Measurements from ENCODE around the gene NBAS.
"Not testable (repeated sequence)": the region's sequence is repeated elsewhere in the genome, so short reads cannot be mapped to it uniquely, and the experiment has no call there.

The NBAS gene

GRCh38 chr2:15241201-15241600 is 319.9 kb downstream of the NBAS start:
- Histone ChIP-seq H3K36me3 (ENCODE audit: control insufficient read depth, low read depth, low read length) (no peaks in the 10 kb centered on the region), H3K9ac (ENCODE audit: low read length) (no peak overlapping the region), H3K27ac (ENCODE audit: low read length) (no peak overlapping the region), H3K9me3 (ENCODE audit: control insufficient read depth, low read depth, low read length) (no peaks in the 10 kb centered on the region), H3K27me3 (ENCODE audit: control insufficient read depth, insufficient read depth, low read length) (no peaks in the 10 kb centered on the region), H3K4me1 (ENCODE audit: control insufficient read depth, low read depth, low read length) (peaks cover 3% of the 10 kb centered on the region), H3K4me3 (ENCODE audit: low read length) (no peak overlapping the region)

- no peaks in the 10 kb centered on the region for H3K27me3 ChIP-seq (ENCODE audit: control insufficient read depth, insufficient read depth, low read length)
- H3K9ac ChIP-seq (ENCODE audit: low read length): no peak overlapping the region
- H3K4me1 ChIP-seq (ENCODE audit: control insufficient read depth, low read depth, low read length): peaks cover 3% of the 10 kb centered on the region
- H3K27ac ChIP-seq (ENCODE audit: low read length): no peak overlapping the region
- H3K9me3 ChIP-seq (ENCODE audit: control insufficient read depth, low read depth, low read length): no peaks in the 10 kb centered on the region
- no peaks in the 10 kb centered on the region for H3K36me3 ChIP-seq (ENCODE audit: control insufficient read depth, low read depth, low read length)
- H3K4me3 ChIP-seq (ENCODE audit: low read length): no peak overlapping the region
Observed at GRCh38 chr2:15238028-15238427, 323.1 kb downstream of the NBAS start.

GRCh38 chr2:15230599-15231192 is 330.4 kb downstream of the NBAS start:
- no peaks in the 10 kb centered on the region for H3K27me3 ChIP-seq (ENCODE audit: control insufficient read depth, insufficient read depth, low read length)

GRCh38 chr2:15226661-15227060 is 334.5 kb downstream of the NBAS start:
- Histone ChIP-seq H3K27me3 (ENCODE audit: control insufficient read depth, insufficient read depth, low read length) (no peaks in the 10 kb centered on the region), H3K36me3 (ENCODE audit: control insufficient read depth, low read depth, low read length) (no peaks in the 10 kb centered on the region), H3K9me3 (ENCODE audit: control insufficient read depth, low read depth, low read length) (no peaks in the 10 kb centered on the region), H3K4me3 (ENCODE audit: low read length) (no peak overlapping the region), H3K9ac (ENCODE audit: low read length) (no peak overlapping the region), H3K4me1 (ENCODE audit: control insufficient read depth, low read depth, low read length) (no peaks in the 10 kb centered on the region), H3K27ac (ENCODE audit: low read length) (no peak overlapping the region)

More at GRCh38 chr2:15230599-15231192, 330.4 kb downstream of the NBAS start:
- H3K9ac ChIP-seq (ENCODE audit: low read length): no peak overlapping the region
- H3K4me3 ChIP-seq (ENCODE audit: low read length): no peak overlapping the region
- no peaks in the 10 kb centered on the region for H3K36me3 ChIP-seq (ENCODE audit: control insufficient read depth, low read depth, low read length)
- H3K27ac ChIP-seq (ENCODE audit: low read length): no peak overlapping the region
- no peaks in the 10 kb centered on the region for H3K4me1 ChIP-seq (ENCODE audit: control insufficient read depth, low read depth, low read length)
- H3K9me3 ChIP-seq (ENCODE audit: control insufficient read depth, low read depth, low read length): no peaks in the 10 kb centered on the region

GRCh38 chr2:15225131-15225530 is 336.0 kb downstream of the NBAS start:
- H3K9me3 ChIP-seq (ENCODE audit: control insufficient read depth, low read depth, low read length): peaks cover 5% of the 10 kb centered on the region
- H3K27me3 ChIP-seq (ENCODE audit: control insufficient read depth, insufficient read depth, low read length): no peaks in the 10 kb centered on the region
- no peak overlapping the region for H3K9ac ChIP-seq (ENCODE audit: low read length)
- no peaks in the 10 kb centered on the region for H3K36me3 ChIP-seq (ENCODE audit: control insufficient read depth, low read depth, low read length)
- no peak overlapping the region for H3K27ac ChIP-seq (ENCODE audit: low read length)
- no peaks in the 10 kb centered on the region for H3K4me1 ChIP-seq (ENCODE audit: control insufficient read depth, low read depth, low read length)
- no peak overlapping the region for H3K4me3 ChIP-seq (ENCODE audit: low read length)

DNA sequence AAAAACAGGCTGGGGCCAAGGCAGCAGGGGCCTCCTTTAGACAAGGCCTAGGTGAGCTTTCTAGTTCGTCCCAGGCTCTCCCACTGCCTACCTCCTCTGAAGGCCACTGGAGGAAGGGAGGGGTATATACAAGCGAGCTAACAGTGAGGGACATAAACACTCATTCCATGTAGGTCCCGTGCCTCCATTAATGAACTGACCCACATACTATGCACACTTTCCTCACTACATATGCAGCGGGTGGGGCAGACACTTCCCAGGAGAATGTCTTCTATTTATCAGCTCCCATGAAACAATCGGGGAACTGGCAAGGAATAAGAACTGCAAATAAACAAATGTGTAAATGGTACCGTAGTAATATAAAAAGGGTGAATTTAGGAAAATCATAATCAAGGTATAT is 336.5 kb downstream of the NBAS start:
- no peaks in the 10 kb centered on the region for H3K36me3 ChIP-seq (ENCODE audit: control insufficient read depth, low read depth, low read length)
- no peak overlapping the region for H3K27ac ChIP-seq (ENCODE audit: low read length)
- peaks cover 5% of the 10 kb centered on the region for H3K9me3 ChIP-seq (ENCODE audit: control insufficient read depth, low read depth, low read length)
- H3K27me3 ChIP-seq (ENCODE audit: control insufficient read depth, insufficient read depth, low read length): no peaks in the 10 kb centered on the region
- H3K9ac ChIP-seq (ENCODE audit: low read length): no peak overlapping the region
- no peak overlapping the region for H3K4me3 ChIP-seq (ENCODE audit: low read length)
- H3K4me1 ChIP-seq (ENCODE audit: control insufficient read depth, low read depth, low read length): no peaks in the 10 kb centered on the region

GRCh38 chr2:15223887-15224286 is 337.2 kb downstream of the NBAS start:
- no peak overlapping the region for H3K9ac ChIP-seq (ENCODE audit: low read length)
- peaks cover 5% of the 10 kb centered on the region for H3K9me3 ChIP-seq (ENCODE audit: control insufficient read depth, low read depth, low read length)
- no peak overlapping the region for H3K27ac ChIP-seq (ENCODE audit: low read length)
- H3K36me3 ChIP-seq (ENCODE audit: control insufficient read depth, low read depth, low read length): no peaks in the 10 kb centered on the region
- H3K4me1 ChIP-seq (ENCODE audit: control insufficient read depth, low read depth, low read length): no peaks in the 10 kb centered on the region
- no peak overlapping the region for H3K4me3 ChIP-seq (ENCODE audit: low read length)
- no peaks in the 10 kb centered on the region for H3K27me3 ChIP-seq (ENCODE audit: control insufficient read depth, insufficient read depth, low read length)

- H3K27ac ChIP-seq (ENCODE audit: low read length): no peak overlapping the region
- no peak overlapping the region for H3K9ac ChIP-seq (ENCODE audit: low read length)
- peaks cover 5% of the 10 kb centered on the region for H3K9me3 ChIP-seq (ENCODE audit: control insufficient read depth, low read depth, low read length)
- H3K4me3 ChIP-seq (ENCODE audit: low read length): no peak overlapping the region
- no peaks in the 10 kb centered on the region for H3K27me3 ChIP-seq (ENCODE audit: control insufficient read depth, insufficient read depth, low read length)
- H3K4me1 ChIP-seq (ENCODE audit: control insufficient read depth, low read depth, low read length): no peaks in the 10 kb centered on the region
- no peaks in the 10 kb centered on the region for H3K36me3 ChIP-seq (ENCODE audit: control insufficient read depth, low read depth, low read length)
Observed at GRCh38 chr2:15222856-15223255, 338.3 kb downstream of the NBAS start.

DNA sequence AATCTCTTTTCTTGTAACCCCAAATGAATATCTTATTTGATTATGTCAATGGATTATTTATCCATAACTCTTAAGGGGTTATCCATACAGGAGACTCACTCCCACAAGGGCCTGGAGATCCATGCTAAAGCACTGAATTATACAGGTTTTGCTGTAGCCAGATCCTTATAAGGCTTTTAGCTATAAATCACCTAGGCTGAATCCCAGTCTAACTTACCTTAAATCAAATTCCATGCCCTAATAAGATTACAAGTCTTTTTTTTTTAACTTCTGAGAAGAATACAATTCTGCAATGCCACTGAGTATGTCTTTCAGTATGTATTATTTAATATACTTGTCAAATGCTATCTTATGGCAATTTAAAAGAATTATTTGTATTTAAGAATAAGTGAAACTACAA is 340.5 kb downstream of the NBAS start:
- Histone ChIP-seq H3K9ac (ENCODE audit: low read length) (no peak overlapping the region), H3K27ac (ENCODE audit: low read length) (no peak overlapping the region), H3K9me3 (ENCODE audit: control insufficient read depth, low read depth, low read length) (peaks cover 5% of the 10 kb centered on the region), H3K36me3 (ENCODE audit: control insufficient read depth, low read depth, low read length) (no peaks in the 10 kb centered on the region), H3K4me3 (ENCODE audit: low read length) (no peak overlapping the region), H3K27me3 (ENCODE audit: control insufficient read depth, insufficient read depth, low read length) (no peaks in the 10 kb centered on the region), H3K4me1 (ENCODE audit: control insufficient read depth, low read depth, low read length) (no peaks in the 10 kb centered on the region)

- Histone ChIP-seq H3K9me3 (ENCODE audit: control insufficient read depth, low read depth, low read length) (peaks cover 5% of the 10 kb centered on the region), H3K4me3 (ENCODE audit: low read length) (no peak overlapping the region), H3K4me1 (ENCODE audit: control insufficient read depth, low read depth, low read length) (no peaks in the 10 kb centered on the region), H3K27ac (ENCODE audit: low read length) (no peak overlapping the region), H3K36me3 (ENCODE audit: control insufficient read depth, low read depth, low read length) (no peaks in the 10 kb centered on the region), H3K27me3 (ENCODE audit: control insufficient read depth, insufficient read depth, low read length) (no peaks in the 10 kb centered on the region), H3K9ac (ENCODE audit: low read length) (no peak overlapping the region)
Observed at GRCh38 chr2:15218423-15219086, 342.6 kb downstream of the NBAS start.

DNA sequence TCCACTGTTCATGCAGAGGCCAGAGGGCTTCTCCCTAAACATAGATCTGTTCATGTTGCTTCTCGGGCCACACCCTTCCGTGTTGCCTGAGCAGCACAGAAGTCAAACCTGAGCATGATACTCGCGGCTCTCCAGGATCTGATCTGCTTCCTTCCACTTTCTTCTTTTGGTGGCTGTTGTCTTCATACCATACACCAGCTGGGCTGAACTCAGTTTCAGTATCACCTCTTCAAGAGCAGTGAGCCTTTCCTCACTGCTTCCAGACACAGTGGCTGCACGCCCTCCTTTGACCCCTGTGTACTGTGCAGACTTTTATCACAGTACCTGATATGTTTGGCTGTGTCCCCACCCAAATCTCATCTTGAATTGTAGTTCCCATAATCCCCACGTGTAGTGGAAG is 348.9 kb downstream of the NBAS start:
- Histone ChIP-seq H3K27ac (ENCODE audit: low read length) (no peak overlapping the region), H3K4me3 (ENCODE audit: low read length) (no peak overlapping the region), H3K9me3 (ENCODE audit: control insufficient read depth, low read depth, low read length) (no peaks in the 10 kb centered on the region), H3K9ac (ENCODE audit: low read length) (no peak overlapping the region), H3K36me3 (ENCODE audit: control insufficient read depth, low read depth, low read length) (no peaks in the 10 kb centered on the region), H3K4me1 (ENCODE audit: control insufficient read depth, low read depth, low read length) (no peaks in the 10 kb centered on the region), H3K27me3 (ENCODE audit: control insufficient read depth, insufficient read depth, low read length) (no peaks in the 10 kb centered on the region)

DNA sequence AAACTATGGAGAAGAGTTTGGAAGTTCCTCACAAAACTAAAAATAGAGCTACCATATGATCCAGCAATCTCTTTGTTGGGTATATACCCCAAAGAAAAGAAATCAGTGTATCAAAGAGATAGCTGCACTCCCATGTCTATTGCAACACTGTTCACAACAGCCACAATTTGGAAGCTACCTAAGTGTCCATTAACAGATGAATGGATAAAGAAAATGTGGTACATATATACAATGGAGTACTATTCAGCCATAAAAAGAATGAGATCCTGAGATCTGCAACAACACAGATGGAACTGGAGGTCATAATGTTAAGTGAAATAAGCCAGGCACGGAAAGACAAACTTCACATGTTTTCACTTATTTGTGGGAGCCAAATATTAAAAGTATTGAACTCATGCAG is 350.6 kb downstream of the NBAS start:
- H3K36me3 ChIP-seq (ENCODE audit: control insufficient read depth, low read depth, low read length); H3K4me3 ChIP-seq (ENCODE audit: low read length); H3K27me3 ChIP-seq (ENCODE audit: control insufficient read depth, insufficient read depth, low read length); H3K9me3 ChIP-seq (ENCODE audit: control insufficient read depth, low read depth, low read length); H3K4me1 ChIP-seq (ENCODE audit: control insufficient read depth, low read depth, low read length); H3K9ac ChIP-seq (ENCODE audit: low read length); H3K27ac ChIP-seq (ENCODE audit: low read length): not testable (repeated sequence)

All from iPS-18a (cell line).